ENCODE measurements around the gene DMAC1.
A peak's percentile ranks its signal among the peaks of the same experiment; 100 is the strongest.

Gene DMAC1

DNA sequence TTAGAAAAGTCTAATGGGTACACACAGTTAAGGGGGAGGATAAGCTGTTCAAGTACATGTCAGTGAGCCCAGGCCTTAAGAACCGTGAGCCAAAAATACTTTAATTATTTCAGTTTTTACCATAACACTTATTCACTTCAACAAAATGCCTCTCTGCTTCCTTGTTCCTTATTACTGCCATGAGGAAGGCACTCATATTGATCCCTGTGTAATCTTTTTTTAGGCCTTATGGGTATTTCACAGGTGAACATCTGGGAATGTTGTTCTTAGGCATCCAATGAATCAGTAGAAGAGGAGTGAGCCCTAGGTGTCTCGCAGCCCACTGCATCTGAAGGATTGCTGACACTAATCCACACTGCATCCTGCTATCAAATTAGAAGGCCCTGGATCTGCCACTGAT lies 13.5 kb upstream of the DMAC1 start:
- Histone ChIP-seq H2BK15ac (ENCODE audit: low read depth, poor library complexity, severe bottlenecking) (no peak overlapping the region), H2BK5ac (ENCODE audit: low read depth, low read length, poor library complexity, severe bottlenecking) (no peak overlapping the region), H2AFZ (ENCODE audit: low read depth, low read length) (no peak overlapping the region), H3K14ac (ENCODE audit: low read length in 2 of 2) (no peak overlapping the region), H3K27ac (ENCODE audit: low read length, poor library complexity, severe bottlenecking) (no peak overlapping the region), H3K9me3 (ENCODE audit: control insufficient read depth, low read length) (no peaks in the 10 kb centered on the region), H4K8ac (ENCODE audit: low read length) (no peak overlapping the region), H4K91ac (ENCODE audit: low read length) (no peak overlapping the region), H3K79me1 (replicated peaks; ENCODE audit: low read length, poor library complexity, severe bottlenecking) (no peaks in the 10 kb centered on the region), H3K4me3 (ENCODE audit: insufficient read depth in 1 of 2, low read depth in 1 of 2, low read length in 2 of 2) (no peak overlapping the region), H3K4ac (ENCODE audit: low read depth in 1 of 2, low read length in 2 of 2) (no peak overlapping the region), H3K4me2 (ENCODE audit: low read length, poor library complexity, severe bottlenecking) (no peak overlapping the region), H2BK120ac (ENCODE audit: low read depth, low read length) (no peak overlapping the region), H3K36me3 (ENCODE audit: control insufficient read depth in 1 of 2, insufficient read depth in 2 of 2, low read depth in 1 of 2, low read length in 2 of 2) (no peaks in the 10 kb centered on the region), H3K9ac (ENCODE audit: low read length) (no peak overlapping the region), H3K27me3 (ENCODE audit: control insufficient read depth in 1 of 2, insufficient read depth in 1 of 2, low read length in 2 of 2) (peaks cover 0 to 4% of the 10 kb centered on the region in 2 experiments), H3K18ac (ENCODE audit: low read depth in 1 of 2, low read length in 2 of 2) (no peak overlapping the region), H3K23ac (ENCODE audit: low read length in 2 of 2) (no peak overlapping the region), H2BK12ac (ENCODE audit: low read length in 2 of 2) (no peak overlapping the region), H2AK5ac (ENCODE audit: low read length, severe bottlenecking) (no peak overlapping the region), H3K4me1 (ENCODE audit: control insufficient read depth, insufficient read depth, low read depth, low read length) (no peaks in the 10 kb centered on the region)
- WGBS, result 100% methylated on average over 1 of the region's 2 CpGs
- DNase-seq, result no peak

DNA sequence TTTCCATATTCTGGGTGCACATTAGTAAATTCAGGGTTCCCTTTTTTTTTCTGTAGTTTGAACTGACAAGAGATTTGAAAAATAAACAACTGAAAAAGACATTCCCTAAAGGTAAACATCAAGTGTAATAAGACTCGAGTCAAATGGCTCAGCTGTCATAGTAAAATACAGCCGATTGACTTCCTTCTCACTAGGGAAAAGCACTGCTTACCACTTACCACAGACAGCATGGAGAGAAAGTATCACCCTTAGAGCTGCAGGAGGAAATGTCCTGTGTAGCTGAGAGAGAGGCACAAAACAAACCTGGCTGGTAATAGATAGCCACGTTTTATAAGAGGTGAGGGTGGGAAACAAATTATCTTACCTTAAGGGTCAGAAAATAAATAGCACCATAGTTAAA lies 12.1 kb upstream of the DMAC1 start:
- Histone ChIP-seq H3K4me1 (ENCODE audit: control insufficient read depth, insufficient read depth, low read depth, low read length) (no peaks in the 10 kb centered on the region), H3K4me3 (ENCODE audit: insufficient read depth in 1 of 2, low read depth in 1 of 2, low read length in 2 of 2) (no peak overlapping the region), H3K14ac (ENCODE audit: low read length in 2 of 2) (no peak overlapping the region), H2AFZ (ENCODE audit: low read depth, low read length) (no peak overlapping the region), H2AK5ac (ENCODE audit: low read length, severe bottlenecking) (no peak overlapping the region), H3K4ac (ENCODE audit: low read depth in 1 of 2, low read length in 2 of 2) (no peak overlapping the region), H3K9me3 (ENCODE audit: control insufficient read depth, low read length) (no peaks in the 10 kb centered on the region), H3K79me1 (replicated peaks; ENCODE audit: low read length, poor library complexity, severe bottlenecking) (no peaks in the 10 kb centered on the region), H2BK12ac (ENCODE audit: low read length in 2 of 2) (no peak overlapping the region), H3K4me2 (ENCODE audit: low read length, poor library complexity, severe bottlenecking) (no peak overlapping the region), H2BK5ac (ENCODE audit: low read depth, low read length, poor library complexity, severe bottlenecking) (no peak overlapping the region), H3K36me3 (ENCODE audit: control insufficient read depth in 1 of 2, insufficient read depth in 2 of 2, low read depth in 1 of 2, low read length in 2 of 2) (no peaks in the 10 kb centered on the region), H3K27ac (ENCODE audit: low read length, poor library complexity, severe bottlenecking) (no peak overlapping the region), H4K91ac (ENCODE audit: low read length) (no peak overlapping the region), H4K8ac (ENCODE audit: low read length) (no peak overlapping the region), H2BK15ac (ENCODE audit: low read depth, poor library complexity, severe bottlenecking) (no peak overlapping the region), H3K27me3 (ENCODE audit: control insufficient read depth in 1 of 2, insufficient read depth in 1 of 2, low read length in 2 of 2) (peaks cover 0 to 4% of the 10 kb centered on the region in 2 experiments), H3K18ac (ENCODE audit: low read depth in 1 of 2, low read length in 2 of 2) (no peak overlapping the region), H3K23ac (ENCODE audit: low read length in 2 of 2) (no peak overlapping the region), H2BK120ac (ENCODE audit: low read depth, low read length) (no peak overlapping the region), H3K9ac (ENCODE audit: low read length) (no peak overlapping the region)
- no peak for DNase-seq
- no CpG with 5 or more reads among the region's 3 CpGs for WGBS

DNA sequence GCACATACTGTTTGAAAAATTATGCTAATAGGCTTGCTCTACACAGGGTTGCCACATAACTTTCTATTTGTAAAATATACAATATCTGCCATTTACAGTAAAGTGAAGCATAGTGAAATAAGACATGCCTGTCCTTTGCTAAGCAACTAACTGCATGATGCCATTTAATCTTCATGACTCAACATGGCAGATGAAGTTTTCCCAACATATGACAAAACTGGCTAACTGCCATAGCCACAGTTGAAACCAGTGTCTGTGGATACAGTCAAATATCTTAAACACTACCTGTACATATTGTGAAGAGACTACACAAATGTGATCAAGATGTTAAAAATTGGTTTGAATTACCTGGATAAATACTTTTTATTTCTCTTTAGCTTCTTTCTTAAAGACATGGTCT lies 3.1 kb upstream of the DMAC1 start:
- H2BK12ac ChIP-seq (ENCODE audit: low read length in 2 of 2), result no peak overlapping the region
- H3K27ac ChIP-seq (ENCODE audit: low read length, poor library complexity, severe bottlenecking), result no peak overlapping the region
- H4K91ac ChIP-seq (ENCODE audit: low read length), result no peak overlapping the region
- H4K8ac ChIP-seq (ENCODE audit: low read length), result no peak overlapping the region
- no peak overlapping the region for H3K4ac ChIP-seq (ENCODE audit: low read depth in 1 of 2, low read length in 2 of 2)
- no peak overlapping the region for H2BK5ac ChIP-seq (ENCODE audit: low read depth, low read length, poor library complexity, severe bottlenecking)
- H3K36me3 ChIP-seq (ENCODE audit: control insufficient read depth in 1 of 2, insufficient read depth in 2 of 2, low read depth in 1 of 2, low read length in 2 of 2), result no peaks in the 10 kb centered on the region
- DNase-seq, result no peak
- H3K14ac ChIP-seq (ENCODE audit: low read length in 2 of 2), result no peak overlapping the region
- H3K18ac ChIP-seq (ENCODE audit: low read depth in 1 of 2, low read length in 2 of 2), result no peak overlapping the region
- H3K4me3 ChIP-seq (ENCODE audit: insufficient read depth in 1 of 2, low read depth in 1 of 2, low read length in 2 of 2), result no peak overlapping the region
- H2AK5ac ChIP-seq (ENCODE audit: low read length, severe bottlenecking), result no peak overlapping the region
- no peak overlapping the region for H3K4me2 ChIP-seq (ENCODE audit: low read length, poor library complexity, severe bottlenecking)
- H3K23ac ChIP-seq (ENCODE audit: low read length in 2 of 2), result no peak overlapping the region
- H3K9ac ChIP-seq (ENCODE audit: low read length), result no peak overlapping the region
- peaks cover 2% of the 10 kb centered on the region for H3K4me1 ChIP-seq (ENCODE audit: control insufficient read depth, insufficient read depth, low read depth, low read length)
- H2AFZ ChIP-seq (ENCODE audit: low read depth, low read length), result no peak overlapping the region
- no peak overlapping the region for H2BK120ac ChIP-seq (ENCODE audit: low read depth, low read length)
- H2BK15ac ChIP-seq (ENCODE audit: low read depth, poor library complexity, severe bottlenecking), result no peak overlapping the region
- H3K79me1 ChIP-seq (replicated peaks; ENCODE audit: low read length, poor library complexity, severe bottlenecking), result peaks cover 6% of the 10 kb centered on the region
- no peaks in the 10 kb centered on the region for H3K9me3 ChIP-seq (ENCODE audit: control insufficient read depth, low read length)
- no peaks in the 10 kb centered on the region for H3K27me3 ChIP-seq (ENCODE audit: control insufficient read depth in 1 of 2, insufficient read depth in 1 of 2, low read length in 2 of 2)

- Histone ChIP-seq H3K9ac (ENCODE audit: low read length) (peak overlapping the region; percentile 91), H3K36me3 (ENCODE audit: control insufficient read depth in 1 of 2, insufficient read depth in 2 of 2, low read depth in 1 of 2, low read length in 2 of 2) (peaks cover 0 to 26% of the 10 kb centered on the region in 2 experiments), H2BK5ac (ENCODE audit: low read depth, low read length, poor library complexity, severe bottlenecking) (no peak overlapping the region), H2AFZ (ENCODE audit: low read depth, low read length) (peak overlapping the region; percentile 83), H3K18ac (ENCODE audit: low read depth in 1 of 2, low read length in 2 of 2) (no peak overlapping the region), H2AK5ac (ENCODE audit: low read length, severe bottlenecking) (no peak overlapping the region), H2BK15ac (ENCODE audit: low read depth, poor library complexity, severe bottlenecking) (no peak overlapping the region), H3K9me3 (ENCODE audit: control insufficient read depth, low read length) (no peaks in the 10 kb centered on the region), H3K79me1 (replicated peaks; ENCODE audit: low read length, poor library complexity, severe bottlenecking) (peaks cover 8% of the 10 kb centered on the region), H3K4me3 (ENCODE audit: insufficient read depth in 1 of 2, low read depth in 1 of 2, low read length in 2 of 2) (peak overlapping the region in 1 of 2 experiments; percentile 84), H2BK12ac (ENCODE audit: low read length in 2 of 2) (no peak overlapping the region), H3K4me2 (ENCODE audit: low read length, poor library complexity, severe bottlenecking) (no peak overlapping the region), H4K91ac (ENCODE audit: low read length) (no peak overlapping the region), H3K27ac (ENCODE audit: low read length, poor library complexity, severe bottlenecking) (no peak overlapping the region), H3K4me1 (ENCODE audit: control insufficient read depth, insufficient read depth, low read depth, low read length) (peaks cover 2% of the 10 kb centered on the region), H3K27me3 (ENCODE audit: control insufficient read depth in 1 of 2, insufficient read depth in 1 of 2, low read length in 2 of 2) (no peaks in the 10 kb centered on the region), H3K14ac (ENCODE audit: low read length in 2 of 2) (no peak overlapping the region), H4K8ac (ENCODE audit: low read length) (peak overlapping the region; percentile 91), H3K23ac (ENCODE audit: low read length in 2 of 2) (no peak overlapping the region), H2BK120ac (ENCODE audit: low read depth, low read length) (no peak overlapping the region), H3K4ac (ENCODE audit: low read depth in 1 of 2, low read length in 2 of 2) (no peak overlapping the region)
- 21% methylated on average over 5 of the region's 8 CpGs for WGBS
- DNase-seq, result no peak
These were observed 337 bp upstream of the DMAC1 start for GRCh38 chr9:7799944-7800285.

Measured in mesenchymal stem cell (in vitro differentiated cells and primary cell).